Activated CD8-positive, alpha-beta memory T cell treated with anti-CD3 and anti-CD28 coated beads for 4 hours (primary cell): Measurements from ENCODE around the gene PFKM.

Source experiments
- DNase-seq, 2 donors: peaks; one replicate each; pipeline ENCODE4 v3.0.0-alpha.2; 2020; ENCODE audit warnings: low read depth in 2 of 2

PFKM gene

DNA sequence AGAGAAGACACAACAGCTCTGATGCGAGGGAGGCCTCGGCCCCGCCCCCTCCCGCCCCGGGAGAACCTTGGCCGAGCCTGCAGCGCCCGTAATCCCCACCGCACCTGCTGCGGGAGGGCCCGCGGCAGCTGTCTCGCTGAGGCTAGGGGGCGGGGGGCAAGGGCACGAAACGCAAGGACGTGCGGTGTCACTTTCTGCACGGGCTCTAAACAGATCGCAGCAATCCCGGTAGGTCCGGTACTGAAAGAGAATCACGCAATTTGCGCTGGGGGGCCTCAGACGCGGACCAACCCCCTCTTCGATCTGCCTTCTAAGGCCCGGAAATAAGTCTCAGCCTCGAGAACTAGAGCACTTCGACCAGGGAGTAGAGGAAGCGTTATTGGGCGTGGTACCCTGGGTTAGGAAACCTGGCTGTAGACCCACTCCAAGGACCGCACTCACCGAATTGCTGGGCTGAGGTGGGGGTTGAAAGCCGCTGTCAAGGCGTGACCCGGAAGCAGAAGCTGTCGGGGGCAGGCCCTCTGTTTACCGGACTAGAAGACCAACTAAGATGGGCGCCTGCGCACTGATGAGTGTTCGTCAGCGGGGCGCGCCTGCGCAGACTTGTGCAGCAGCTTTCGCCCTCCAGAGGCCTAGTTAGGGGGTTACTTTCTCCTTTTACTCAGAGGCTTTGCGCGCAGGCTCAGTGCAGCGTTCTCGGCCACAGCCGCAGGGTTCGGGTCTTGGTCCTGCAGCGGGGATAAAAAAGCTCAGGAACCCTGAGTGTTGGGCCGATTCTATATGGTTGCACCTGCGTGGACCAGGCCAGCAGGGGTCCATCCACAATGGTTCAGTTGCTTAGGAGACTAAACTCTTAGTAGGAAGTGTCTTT is 38.1 kb downstream of the PFKM start, which contains the start of gene ASB8:
TSS of gene ASB8 (minus strand) at position 498 of the 871 bp plus-strand sequence. CDS start 4,019 bp downstream, outside the sequence.
- DNase-seq: peak; percentile 99

DNA sequence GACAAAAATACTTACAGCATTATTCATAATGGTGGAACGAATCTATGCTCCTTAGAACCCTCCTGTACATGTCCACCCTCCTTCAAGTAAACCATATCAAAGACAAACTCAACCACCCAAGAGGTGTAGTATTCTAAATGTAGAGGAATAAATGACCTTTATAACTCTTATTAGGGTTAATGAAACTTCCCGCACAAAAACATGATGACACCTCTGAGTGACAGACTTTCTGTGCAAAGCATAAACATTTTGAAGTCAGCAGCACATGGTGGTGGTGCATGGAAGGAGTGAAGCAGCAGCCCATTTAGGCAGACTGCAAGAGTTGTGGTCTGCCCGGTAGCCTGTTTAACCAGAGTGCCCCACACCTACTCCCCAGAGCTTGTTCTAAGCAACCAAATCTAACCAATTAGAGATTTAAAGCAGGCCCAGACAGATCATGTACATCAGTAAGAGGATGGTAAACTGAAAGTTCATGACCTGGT is 38.8 kb downstream of the PFKM start:
- DNase-seq: no peak

DNA sequence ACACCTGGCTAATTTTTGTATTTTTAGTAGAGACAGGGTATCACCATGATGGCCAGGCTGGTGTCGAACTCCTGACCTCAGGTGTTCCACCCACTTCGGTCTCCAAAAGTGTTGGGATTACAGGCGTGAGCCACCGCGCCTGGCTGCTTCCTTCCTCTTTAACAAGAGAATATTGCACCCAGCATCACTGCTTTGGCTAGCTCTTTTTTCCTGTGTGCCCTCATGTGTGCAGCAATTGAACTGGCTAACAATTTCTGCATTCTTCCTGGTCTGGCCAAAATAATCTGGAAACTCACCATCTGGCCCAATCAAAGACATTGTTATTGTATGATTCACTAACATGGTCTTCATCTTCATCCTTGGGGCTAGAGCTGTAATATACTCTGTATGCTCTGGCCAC is 40.9 kb downstream of the PFKM start:
- no peak for DNase-seq

DNA sequence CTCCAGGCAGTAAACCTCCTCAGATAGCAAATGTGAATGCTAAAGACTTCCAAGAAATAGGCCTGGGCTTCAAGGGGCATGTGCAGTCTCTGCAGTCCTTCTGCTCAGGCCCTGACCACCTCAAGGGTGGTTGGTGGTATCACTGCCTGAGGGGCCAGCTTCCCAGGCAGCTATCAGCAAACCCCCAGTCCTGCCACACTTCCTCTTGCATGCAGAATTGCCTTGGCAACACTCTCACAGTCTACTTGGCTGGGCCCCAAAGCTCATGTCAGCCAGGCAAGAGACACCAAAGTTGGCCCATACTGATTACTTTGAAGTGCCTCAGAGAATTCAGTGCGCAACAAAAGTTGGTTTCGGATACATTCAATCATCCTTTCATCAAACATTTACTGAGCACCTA is 41.6 kb downstream of the PFKM start:
- DNase-seq: no peak

DNA sequence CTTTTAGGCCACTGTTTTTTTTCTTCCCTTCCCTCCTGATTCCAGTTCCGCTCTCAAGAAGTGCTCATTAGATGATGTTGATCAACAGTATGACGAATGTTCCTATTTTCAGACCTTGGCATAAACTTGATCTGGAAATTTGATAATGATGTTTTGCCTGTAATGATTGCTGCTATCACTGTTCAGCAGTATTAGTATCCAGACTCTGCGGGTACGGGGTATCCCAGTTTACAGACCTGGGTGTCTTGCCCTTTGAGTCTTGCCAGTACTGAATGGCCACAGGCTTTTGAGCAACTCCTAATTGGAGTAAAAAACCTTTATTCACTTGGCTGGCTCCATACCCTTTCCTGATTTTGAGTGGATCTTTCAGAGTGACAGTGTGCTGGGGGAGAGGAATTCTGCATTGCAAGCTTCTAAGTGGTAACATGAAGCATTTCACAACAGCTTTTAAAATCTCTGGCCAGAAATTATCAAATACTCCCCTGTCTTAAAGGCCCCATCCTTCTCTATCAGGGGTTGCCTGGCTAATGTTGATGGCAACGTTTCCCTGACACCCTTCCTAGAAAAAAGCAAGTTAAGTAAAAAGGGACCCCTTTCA is 44.1 kb downstream of the PFKM start:
- DNase-seq: no peak

DNA sequence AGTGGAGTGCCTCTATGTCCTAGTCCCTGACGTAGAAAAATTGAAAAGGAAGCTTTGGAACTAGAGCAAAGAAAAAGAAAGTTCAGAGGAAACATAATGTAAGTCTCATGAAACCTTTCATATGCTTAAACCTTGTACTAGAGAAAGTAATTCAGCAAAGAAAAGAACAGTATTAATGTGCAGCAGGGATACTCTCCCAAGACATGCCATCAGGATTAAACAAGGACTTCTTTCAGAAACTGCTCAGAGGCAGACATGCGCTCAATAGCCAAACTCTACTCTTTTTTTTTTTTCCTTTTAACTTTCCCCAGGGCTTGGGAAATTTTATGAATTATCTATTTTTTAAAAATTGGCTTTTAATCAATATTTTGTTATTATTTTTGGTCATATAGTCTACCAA is 45.3 kb downstream of the PFKM start:
- DNase-seq: no peak

DNA sequence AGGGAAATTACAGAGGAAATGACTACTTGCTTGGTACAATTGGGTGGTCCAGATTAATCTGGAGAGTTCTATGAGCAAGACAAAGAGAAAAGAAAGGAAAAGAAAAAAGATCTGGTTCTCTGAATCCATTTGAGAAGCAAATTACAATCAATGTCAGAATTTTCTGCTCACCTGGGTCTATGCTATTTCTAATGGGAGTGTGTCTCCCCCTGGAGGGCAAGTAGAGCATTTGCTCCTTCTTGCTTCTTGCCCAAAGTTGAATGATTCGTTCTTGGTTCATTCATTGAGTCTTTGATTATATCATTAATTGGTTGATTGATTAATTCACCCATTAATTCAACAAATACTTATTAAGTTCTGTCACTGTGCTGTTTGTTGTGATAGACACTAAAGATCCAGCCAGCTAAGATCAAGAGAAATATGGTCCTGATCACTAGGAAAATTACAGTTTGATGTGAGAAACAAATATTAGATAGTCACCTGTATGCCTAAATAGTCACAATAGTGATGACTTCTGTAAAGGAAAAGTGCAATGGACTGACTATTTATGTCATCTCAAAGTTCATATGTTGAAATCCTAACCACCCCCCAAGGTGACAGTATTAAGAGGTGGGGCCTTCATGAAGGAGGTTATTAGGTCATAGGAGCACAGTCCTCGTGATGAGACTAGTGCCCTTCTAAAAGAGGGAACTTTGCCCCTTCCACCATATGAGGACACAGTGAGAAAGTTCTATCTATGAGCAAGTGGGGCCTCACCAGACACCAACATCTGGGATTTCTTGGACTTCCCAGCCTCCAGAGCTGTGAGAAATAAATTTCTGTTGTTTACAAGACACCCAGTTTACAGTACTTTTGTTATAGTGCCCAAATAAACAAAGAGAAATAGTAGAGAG is 46.2 kb downstream of the PFKM start:
- DNase-seq: no peak

DNA sequence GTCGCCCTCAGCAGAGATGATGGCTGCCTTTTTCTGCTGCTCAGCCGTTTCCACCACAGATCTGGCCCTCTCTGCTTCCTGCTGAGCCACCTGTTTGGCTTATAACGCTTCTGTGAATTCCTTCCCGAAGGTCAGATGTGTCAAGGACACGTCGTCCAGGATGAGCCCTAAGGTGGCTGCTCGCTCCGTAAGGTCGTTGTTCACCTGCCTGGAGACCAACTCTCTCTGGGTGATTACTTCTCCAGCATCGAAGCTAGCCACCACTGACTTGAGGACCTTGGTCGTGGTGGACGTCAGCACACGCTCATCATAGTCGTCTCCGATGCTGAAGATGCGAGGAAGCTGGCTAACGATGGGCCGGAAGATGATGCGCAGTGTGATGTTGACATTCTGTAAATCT is 49.8 kb downstream of the PFKM start:
- DNase-seq: no peak

DNA sequence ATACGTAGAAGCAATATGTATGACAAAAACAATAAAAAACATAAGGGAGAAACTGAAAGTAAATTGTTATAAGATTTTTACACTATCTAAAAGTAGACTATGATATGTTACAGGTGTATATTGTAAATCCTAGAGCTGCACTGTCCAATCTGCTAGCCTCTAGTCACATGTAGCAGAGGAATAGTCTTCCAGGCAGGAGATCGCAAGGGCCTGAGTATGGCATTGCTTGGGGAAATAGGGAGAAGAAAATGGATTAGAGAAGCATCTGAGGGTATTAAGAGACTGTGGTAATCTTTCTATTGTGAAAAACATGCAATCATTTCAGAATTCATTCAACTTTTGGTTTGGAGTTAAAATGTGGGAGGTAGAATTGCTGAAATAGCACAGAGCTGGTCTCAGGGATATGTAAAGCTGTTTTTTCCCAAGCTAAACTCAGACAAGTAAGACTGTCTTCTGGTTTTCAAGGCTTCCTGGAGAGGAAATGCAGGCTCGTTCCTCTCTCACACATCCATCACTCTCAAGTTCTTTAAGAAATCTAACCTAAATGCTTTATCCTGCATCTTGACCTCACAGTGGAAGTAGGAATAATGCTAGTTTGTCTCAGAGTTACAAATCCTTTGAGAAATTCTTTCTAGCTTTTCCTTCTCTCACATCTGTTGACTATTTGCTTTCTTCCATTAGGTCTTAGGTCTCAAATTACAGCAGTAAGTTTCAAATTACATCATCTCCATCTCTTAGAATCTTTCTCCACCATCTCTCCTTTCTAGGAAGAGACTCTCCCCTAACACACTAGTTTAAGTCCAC is 56.7 kb downstream of the PFKM start:
- DNase-seq: no peak

DNA sequence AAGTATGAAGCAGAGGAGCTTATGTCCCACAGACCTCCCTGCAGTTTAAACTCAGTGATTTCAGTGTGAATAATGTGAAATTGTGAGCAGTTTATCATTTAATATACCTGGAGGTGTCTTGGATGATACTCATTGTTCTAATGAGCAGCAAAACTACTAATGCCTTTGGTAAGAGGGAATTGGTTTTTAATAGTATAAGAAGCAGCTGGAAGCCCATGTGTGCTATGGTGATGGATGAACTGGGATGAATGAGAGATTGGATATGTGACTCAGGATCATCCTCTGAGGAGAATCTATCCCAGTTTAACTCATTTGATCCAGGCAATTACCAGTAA is 57.2 kb downstream of the PFKM start:
- DNase-seq: no peak

DNA sequence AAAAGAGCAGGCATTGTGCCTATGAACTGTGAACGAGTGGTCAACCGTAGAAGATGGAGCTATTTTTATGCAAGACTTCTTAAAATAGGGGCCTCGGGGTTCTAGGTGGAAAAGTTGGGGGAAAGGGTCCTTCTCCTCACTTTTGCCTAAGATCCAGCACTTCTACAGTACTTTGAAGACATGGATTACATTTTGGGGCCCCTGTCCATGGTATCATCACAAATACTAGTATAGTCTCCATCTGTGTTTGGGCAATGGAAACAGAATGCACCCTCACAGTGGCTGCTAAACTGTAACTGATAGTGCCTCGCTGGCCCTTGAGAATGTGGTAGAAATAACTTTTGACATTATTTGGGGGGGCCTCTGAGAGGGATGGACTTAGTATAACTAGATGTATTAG is 58.8 kb downstream of the PFKM start:
- no peak for DNase-seq

DNA sequence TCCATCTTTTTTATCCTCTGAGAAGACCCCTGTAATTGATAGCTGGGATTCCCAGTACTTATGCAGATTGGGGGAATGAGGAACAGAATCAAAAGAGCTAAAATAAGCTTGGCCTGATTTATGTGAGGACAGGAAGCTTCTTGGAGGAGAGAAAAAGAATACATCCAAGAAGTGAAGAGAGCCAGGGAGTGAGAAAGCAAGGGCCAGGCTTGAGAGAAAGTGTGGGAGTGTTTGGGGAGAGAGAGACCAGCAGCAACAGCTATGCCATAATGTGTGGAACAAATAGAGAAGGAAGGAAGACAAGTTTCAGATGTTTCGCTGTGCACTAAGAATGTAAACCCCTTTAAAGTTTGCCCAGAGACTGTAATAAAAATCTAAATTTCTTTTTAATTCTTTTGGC is 60.3 kb downstream of the PFKM start:
- DNase-seq: no peak

DNA sequence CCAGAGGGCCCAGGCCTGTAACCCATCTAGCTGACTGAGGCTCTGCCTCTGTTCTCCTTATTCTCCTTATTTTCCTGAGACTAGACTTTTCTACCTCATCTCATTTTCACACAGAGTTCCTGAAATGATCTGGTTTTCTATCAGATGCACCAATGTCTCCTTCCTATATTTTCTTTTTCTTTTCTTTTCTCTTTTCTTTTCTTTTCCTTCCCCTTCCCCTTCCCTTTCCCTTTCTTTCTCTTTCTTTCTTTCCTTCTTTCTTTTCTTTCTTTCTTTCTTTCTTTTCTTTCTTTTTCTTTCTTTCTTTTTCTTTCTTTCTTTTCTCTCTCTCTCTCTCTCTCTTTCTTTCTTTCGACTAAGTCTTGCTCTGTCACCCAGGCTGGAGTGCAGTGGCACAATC is 61.3 kb downstream of the PFKM start:
- DNase-seq: no peak

DNA sequence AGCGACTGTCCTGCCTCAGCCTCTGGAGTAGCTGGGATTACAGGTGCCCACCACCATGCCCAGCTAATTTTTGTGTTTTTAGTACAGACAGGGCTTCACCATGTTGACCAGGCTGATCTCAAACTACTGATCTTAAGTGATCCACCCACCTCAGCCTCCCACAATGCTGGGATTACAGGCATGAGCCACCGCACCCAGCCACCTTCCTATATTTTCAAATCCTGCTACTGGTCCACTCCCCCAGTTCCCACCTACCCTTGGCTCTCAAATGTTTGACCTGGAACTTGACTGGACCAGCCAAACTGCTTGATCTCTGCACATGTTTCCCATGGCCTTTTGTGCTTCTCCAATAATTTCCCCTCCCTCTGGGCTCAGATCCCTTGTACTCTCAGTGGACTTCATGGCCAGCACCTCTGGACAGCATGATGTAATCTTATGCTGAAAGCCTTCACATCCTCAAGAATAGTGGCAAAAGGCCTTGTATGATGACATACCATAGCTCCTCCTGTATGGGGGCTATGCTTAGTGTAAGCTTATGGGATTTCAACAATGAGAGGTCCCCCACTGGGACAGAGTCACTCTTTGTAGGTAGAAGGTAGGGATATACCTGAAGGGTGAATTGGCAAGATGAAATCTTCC is 61.8 kb downstream of the PFKM start:
- no peak for DNase-seq

DNA sequence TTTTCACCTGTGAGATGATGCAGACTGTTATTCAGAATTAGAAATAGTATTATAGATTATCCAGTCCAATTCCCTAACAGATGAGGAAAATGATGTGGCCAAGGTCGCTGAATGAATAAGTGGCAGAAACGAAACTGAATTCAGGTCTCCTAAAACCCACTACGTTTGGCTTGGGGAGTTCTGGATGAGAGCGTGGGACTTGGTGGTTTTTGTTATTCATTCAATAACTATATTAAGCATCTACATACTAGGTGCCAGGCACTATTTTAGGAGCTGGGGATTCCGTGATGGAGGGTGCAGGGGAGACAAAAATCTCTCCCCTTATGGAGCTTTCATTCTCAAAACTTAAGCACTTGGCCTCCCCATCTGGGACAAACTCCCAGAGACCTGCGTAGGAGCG is 63.5 kb downstream of the PFKM start:
- DNase-seq: no peak

DNA sequence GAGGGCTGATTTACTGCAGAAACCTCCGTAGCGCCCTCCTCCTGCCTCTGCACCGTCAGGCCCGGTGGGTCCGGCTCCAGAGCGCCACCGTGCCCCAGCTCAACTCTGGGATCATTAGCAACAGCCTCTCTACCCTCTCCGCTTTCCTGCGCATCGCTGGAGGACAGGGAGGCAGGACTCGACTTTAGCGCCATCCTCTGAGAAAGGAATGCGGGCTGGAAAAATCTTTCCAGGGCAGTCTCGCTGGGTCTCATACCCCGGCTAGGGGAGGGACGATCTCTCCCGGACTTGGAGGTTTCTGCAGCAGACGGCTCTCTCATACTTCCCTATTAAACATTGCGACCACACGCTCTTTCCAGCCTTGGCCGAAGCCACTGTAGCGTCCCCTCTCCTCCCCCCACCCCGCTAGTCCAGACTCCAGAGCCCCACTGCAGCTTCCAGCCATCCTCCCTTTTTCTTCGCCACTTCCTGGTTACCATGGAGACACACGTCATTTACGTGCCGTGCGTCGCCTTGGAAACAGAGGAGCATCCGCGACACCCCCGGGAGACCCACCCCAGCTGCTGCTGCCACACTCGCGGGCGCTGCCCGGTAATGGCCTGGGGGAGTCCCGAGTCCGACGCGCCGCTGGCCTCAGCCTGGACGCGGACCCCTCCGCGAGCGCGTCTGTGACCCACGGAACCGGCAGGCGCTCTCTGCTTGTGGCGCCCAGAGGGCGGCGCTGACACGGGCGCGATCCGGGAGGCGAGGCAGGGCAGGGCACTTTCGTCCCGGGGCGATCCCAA is 64.1 kb downstream of the PFKM start, which contains the start of gene CCDC184:
TSS of gene CCDC184 (plus strand) at position 554 of the 785 bp plus-strand sequence. CDS start 479 bp downstream, outside the sequence.
- peak; percentile 43 to 58 for DNase-seq

DNA sequence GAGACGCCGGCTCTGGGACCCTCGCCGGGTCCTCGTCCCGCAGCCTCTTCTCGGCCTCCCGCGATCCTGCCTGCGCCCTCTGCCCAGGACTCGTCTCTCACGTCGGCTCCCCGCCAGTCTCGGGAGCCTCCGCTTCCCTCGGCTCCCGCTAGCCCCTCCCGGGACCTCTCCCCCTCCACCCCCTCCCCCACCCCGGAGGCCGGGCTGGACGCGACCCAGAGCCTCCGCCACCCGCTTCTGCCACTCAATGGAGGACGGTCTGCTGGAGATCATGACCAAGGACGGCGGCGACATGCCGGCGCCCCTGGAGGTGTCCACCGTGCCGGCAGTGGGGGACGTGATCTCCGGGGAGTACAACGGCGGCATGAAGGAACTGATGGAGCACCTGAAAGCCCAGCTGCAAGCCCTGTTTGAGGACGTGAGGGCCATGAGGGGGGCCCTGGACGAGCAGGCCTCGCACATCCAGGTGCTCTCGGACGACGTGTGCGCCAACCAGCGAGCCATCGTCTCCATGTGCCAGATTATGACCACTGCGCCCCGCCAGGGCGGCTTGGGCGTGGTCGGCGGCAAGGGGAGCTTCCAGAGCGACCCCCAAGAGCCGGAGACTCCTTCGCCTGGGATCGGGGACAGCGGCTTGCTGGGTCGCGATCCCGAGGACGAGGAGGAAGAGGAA is 64.8 kb downstream of the PFKM start:
- no peak for DNase-seq

DNA sequence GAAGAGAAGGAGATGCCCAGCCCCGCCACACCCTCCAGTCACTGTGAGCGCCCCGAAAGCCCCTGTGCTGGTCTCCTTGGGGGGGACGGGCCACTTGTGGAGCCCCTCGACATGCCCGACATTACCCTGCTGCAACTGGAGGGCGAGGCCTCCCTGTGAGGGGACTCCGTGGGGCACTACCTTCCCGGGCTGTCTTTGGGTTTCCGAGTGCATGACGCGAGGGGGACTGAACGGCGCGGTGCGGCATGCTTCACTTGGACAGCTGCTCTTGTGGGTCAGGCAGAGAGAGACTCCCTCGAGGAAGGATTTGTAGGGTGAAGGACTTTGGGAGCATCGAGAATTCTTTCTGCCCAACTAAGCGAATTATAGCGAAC is 65.4 kb downstream of the PFKM start:
- no peak for DNase-seq

DNA sequence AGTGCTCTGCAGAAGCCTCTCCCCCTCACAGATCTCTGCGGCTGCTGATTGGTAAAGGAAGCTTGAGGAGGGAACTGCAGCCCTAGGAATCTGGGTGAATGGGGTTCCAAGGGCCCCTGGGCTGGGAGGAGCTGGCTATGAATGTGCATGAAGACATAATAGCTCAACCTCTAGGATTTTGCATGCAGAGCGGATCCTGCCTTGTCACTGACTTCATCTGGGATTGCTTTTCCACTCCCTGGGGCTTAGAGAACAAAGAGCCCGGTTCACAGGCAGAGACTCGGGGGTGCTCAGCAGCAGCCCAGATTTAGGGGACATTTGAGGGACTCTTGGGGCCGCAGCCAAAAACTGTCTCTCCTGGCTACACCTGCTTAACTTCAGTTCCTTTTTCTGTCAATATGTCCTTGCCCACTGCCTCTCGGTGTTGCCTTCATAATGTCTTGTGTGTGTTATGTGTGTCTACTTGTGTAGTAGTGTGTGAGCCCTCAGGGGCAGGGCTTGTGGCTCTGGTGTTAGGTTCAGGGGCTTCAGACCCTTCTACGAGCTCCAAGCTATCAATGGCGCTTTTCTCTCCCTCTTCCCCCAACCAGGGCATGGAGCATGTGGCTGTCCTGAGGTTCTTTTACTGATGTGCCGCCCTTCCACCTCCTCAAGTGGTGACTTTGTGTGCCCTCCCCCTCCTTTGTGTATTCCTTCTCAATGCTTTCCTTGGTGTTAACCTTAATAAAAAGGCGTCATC is 66.2 kb downstream of the PFKM start:
- no peak for DNase-seq
